ENCODE measurements around the gene LCN1.
"Not testable (repeated sequence)": the region's sequence is repeated elsewhere in the genome, so short reads cannot be mapped to it uniquely, and the experiment has no call there.

LCN1 gene

GRCh38 chr9:135524130-135524861 is 3.1 kb downstream of the LCN1 start:
- DNase-seq = no peak

- no peak for DNase-seq
These were observed 4.2 kb downstream of the LCN1 start for GRCh38 chr9:135525241-135526088.

- DNase-seq = no peak
These were observed 5.0 kb downstream of the LCN1 start for GRCh38 chr9:135526089-135526729.

DNA sequence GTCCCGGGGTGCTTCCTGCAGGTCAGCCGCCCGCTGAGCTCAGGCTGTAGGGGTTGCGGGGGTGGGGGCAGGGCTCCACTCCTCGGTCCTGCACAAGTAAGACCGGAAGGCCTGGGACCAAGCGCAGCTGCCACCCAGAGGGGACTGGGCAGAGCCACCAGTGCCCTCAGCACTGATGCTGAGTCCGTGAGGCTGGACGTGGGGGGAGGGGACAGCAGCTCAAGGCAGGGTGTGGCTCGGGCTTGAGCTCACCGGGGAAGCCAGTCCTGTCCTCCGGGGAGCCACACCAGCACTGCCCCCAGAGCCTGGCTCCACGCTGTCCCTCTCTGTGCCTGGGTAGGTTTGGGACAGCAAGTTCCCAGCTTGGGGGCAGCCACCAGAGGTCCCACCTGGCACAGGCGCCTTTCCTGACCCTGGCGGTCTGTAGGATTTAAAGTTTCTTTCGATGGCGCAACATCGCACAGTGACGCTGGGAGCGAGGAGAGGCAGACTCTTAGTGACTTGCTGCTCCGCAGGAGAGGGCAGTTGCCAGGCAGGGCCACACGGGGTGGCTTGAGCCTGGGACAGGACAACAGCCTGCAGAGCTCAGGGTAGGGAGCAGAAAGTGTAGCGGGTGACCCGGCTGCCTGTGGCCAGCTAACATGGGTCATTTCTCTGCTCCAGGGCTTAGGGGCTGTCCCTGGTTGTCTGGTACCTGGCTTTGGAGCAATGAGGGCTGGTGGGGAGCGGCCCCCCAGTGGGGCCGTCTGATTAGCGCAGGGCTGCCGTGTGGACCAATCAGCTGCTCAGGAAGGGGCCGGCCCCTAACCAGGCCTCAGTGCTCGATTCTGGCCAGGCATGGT is 5.7 kb downstream of the LCN1 start:
- DNase-seq = no peak

GRCh38 chr9:135528842-135529435 is 7.7 kb downstream of the LCN1 start:
- not testable (repeated sequence) for DNase-seq

DNA sequence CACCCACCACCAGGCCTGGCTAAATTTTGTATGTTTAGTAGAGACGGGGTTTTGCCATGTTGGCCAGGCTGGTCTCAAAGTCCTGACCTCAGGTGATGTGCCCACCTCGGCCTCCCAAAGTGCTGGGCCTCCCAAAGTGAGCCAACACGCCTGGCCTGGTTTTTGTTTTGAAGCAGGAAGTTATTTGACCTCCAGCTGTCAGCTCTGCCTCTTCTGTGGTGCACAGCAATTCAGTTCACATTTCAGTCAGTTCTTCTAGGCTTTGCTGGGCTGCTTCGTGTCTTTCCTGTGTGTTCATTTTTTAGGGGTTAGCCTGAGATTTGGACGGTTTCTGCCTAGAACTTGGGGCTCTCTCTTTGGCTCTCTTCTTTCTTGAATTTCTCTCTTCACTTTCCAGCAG is 8.9 kb downstream of the LCN1 start:
- DNase-seq = no peak

GRCh38 chr9:135531096-135531495 is 9.9 kb downstream of the LCN1 start:
- no peak for DNase-seq

GRCh38 chr9:135533113-135533512 is 11.9 kb downstream of the LCN1 start:
- DNase-seq = no peak

DNA sequence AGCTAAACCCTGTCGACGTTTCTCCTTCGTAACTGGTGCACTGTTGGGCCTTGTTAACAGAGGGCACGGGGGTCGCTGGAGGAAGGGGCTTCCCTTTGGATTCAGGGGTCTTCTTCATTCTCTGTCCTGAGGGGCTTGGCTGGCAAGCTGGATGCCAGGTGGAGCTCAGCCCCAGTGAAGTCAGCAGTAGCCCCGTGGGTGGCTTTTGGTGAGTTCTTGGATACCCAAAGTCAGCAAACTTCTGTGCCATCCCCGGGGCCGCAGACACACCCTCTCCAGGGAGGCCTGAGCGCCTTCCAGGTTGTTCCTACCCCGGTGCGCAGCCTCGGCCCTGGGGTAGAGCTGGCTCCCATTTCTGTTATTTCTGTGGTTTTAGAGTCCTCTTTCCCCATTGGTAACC is 12.4 kb downstream of the LCN1 start:
- no peak for DNase-seq

GRCh38 chr9:135534192-135534711 is 13.0 kb downstream of the LCN1 start:
- not testable (repeated sequence) for DNase-seq

DNA sequence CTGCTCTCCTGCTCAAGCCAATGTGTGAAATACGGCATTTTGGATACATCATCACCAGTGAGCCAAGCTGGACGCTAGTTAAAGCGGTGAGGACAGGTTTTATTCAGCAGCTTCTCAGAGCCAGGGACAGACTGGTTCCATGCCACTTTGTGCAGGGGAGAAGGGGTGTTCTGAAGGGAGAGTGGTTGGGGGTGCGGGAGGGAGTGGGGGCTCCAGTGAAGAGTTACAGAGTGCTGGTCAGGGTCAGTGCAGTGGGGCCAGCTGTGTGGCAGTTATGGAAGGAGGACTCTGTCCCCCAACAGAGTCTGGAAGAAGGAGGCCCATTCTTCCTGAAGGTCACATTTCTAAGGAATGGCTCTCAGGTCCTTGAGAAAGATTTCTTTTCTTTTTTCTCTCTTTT is 13.6 kb downstream of the LCN1 start:
- DNase-seq = not testable (repeated sequence)

DNA sequence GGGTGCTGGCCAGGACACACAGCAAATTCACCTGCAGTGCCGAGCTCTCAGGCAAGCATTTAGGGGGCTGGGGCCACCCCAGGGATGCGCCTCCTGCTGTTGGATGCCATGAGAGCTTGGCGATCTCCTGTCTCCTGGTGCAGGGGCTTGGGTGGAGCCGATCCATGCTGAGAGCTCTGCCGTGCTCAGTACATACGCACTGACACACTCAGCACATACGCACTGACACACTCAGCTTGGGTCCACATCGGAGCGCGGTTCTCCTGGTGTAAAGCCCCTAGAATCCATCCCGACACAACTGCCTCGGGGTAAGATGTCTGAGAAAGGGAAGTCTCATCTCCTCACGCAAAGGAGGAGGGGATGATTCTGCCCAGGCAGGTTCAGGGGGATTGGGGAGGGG is 14.4 kb downstream of the LCN1 start:
- not testable (repeated sequence) for DNase-seq

DNA sequence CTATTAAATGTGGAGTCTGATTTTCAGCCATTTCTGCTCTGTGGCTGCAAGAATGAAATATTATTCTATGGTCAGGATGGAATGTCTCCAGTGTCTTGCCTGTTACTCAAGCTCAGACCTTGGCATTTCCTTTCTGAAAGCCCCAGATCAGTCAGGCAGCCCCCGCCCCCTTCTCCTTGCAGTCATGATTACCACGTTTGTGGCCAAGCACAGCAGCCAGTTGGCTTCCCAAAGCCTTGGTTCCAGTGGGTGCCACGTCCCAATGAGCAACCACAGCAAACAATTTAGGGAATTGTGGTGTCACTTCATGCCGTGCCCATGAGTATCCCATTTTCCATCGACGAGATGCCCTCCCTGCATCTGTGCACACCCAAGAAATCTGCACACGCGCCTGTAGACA is 15.0 kb downstream of the LCN1 start:
- no peak for DNase-seq

GRCh38 chr9:135543262-135543894 is 22.1 kb downstream of the LCN1 start:
- DNase-seq = not testable (repeated sequence)

- DNase-seq = no peak
These were observed 23.9 kb downstream of the LCN1 start for GRCh38 chr9:135544981-135545635.

DNA sequence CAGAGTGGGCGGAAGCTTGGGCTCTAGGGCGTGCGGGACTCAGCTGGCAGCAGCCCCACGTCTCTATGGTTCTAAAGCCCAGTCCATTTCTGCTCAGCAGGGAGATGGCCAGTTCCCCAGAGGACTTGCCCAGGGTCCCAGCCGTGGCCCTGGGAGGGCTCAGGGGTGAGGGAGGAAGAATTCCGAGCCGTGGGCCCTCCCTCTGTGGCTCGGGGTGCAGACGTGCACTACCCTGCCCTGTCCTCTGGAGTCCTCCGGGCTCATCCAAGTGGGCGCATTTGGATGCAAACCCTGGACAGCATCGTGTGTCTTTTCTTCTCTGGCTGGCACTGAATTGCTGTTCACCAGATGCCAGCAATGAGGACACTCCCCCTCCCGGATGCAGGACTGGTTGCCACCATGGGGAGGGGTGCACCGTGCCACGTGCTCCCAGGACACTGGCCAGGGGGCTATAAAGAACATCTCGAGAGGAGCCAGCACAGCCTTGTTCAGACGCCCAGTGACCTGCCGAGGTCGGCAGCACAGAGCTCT is 24.5 kb downstream of the LCN1 start, which contains the start of gene OBP2A:
Gene OBP2A (plus strand): TSS at position 481 of the 531 bp plus-strand sequence. CDS start 55 bp downstream, outside the sequence.
- not testable (repeated sequence) for DNase-seq

DNA sequence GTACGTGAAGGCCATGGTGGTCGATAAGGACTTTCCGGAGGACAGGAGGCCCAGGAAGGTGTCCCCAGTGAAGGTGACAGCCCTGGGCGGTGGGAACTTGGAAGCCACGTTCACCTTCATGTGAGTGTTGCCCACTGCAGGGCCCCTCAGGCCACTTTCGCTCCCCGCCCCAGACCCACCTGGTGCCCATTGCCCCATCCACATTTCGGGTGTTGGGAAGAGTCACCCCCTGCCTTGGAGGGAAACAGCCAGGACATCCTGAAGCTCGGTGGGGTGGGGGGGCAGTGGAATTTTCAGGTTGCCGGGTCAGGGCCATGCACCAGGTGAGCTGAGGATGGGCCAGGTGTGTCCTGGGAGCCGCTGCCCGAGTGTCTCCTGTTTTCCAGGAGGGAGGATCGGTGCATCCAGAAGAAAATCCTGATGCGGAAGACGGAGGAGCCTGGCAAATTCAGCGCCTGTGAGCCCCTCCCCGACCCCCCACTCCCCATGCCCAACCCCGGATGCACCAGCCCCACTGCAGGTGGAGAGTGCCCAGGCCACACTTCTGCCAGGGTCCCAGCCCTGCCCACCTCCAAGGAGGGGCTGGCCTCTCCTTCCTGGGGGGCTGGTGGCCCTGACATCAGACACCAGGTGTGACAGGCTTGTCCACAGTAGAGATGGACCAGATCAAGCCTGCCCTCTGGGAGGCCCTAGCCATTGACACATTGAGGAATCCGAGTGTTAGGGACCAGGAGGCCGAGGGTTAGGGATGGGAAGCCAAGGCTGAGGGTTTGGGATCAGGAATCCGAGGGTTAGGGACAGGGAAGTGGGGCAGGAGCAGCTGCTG is 25.8 kb downstream of the LCN1 start:
- DNase-seq = not testable (repeated sequence)

GRCh38 chr9:135547756-135548736 is 26.8 kb downstream of the LCN1 start:
- DNase-seq = no peak
